Stimulated activated naive CD8-positive, alpha-beta T cell treated with anti-CD3 and anti-CD28 coated beads, Interleukin-15, amount 100 ng/mL, for 72 hours (primary cell): ENCODE measurements around the gene MSI1.
A peak's percentile ranks its signal among the peaks of the same experiment; 100 is the strongest.
"Not testable (repeated sequence)": the region's sequence is repeated elsewhere in the genome, so short reads cannot be mapped to it uniquely, and the experiment has no call there.

ENCODE experiments used
- ATAC-seq: fragments of 150-1000 bp; cut with Tn5 transposase; 2 replicates; pipeline ENCODE4 v1.10.0; 2021; ENCODE audit warnings: mild to moderate bottlenecking, moderate library complexity
- DNase-seq, 2 donors: peaks; one replicate each; pipeline ENCODE4 v3.0.0; 2021 to 2022
- H3K27ac Mint-ChIP-seq, 2 donors: one replicate each; pipeline ENCODE4 v1.8.0; 2022; ENCODE audit warnings: mild to moderate bottlenecking in 2 of 2, mixed read lengths in 2 of 2, moderate library complexity in 2 of 2
- H3K27me3 Mint-ChIP-seq: one replicate; pipeline ENCODE4 v1.8.0; 2022; ENCODE audit warnings: mixed read lengths
- H3K4me1 Mint-ChIP-seq: one replicate; pipeline ENCODE4 v1.8.0; 2022; ENCODE audit warnings: mild to moderate bottlenecking, mixed read lengths
- H3K4me3 Mint-ChIP-seq, 2 donors: one replicate each; pipeline ENCODE4 v1.8.0; 2022; ENCODE audit warnings: mild to moderate bottlenecking in 2 of 2, mixed read lengths in 2 of 2, moderate library complexity in 1 of 2
- H3K9me3 Mint-ChIP-seq, 2 donors: one replicate each; pipeline ENCODE4 v1.8.0; 2022; ENCODE audit warnings: mixed read lengths in 2 of 2

The MSI1 gene

DNA sequence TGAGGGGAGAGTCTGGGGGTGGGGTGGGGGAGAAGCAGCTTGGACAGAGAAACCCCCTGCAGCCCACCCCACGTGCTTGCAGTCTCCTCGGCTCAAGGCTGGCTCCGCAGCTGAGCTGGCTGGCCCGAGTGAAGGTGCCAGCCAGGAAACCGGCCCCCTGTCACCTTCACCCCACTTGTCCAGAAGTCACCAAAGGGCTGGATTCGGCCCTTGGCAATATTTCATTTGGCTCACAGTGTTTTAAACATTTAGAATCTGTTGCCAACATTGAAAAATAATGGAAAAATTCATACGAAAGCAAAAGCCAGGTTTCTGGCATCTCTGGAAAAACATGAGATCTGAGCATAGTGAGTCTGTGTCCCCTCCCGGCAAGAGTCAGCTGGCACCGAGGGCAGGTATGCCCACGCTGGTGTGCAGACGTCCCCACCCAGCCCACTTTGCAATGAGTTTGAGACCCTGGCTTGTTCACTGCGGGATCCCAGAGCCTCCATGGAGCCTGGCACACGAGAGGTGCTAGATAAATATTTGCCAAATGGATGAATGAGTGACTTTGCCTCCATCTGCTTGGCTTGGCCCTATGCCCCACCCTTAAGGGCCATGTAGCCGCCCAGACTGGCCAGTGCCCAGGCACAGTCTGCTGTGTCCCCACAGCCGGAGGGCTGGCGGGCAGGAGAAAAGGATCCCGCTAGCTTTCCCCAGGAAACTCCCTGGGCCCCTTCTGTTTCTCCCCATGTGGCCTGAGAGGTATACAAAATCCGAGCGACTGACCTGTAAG is 18.2 kb downstream of the MSI1 start:
- no peaks in the 10 kb centered on the region for H3K4me1 Mint-ChIP-seq
- DNase-seq (no peak), ATAC-seq (no peak)
- H3K27ac Mint-ChIP-seq = no peak overlapping the region
- no peak overlapping the region for H3K4me3 Mint-ChIP-seq
- H3K9me3 Mint-ChIP-seq = no peaks in the 10 kb centered on the region
- H3K27me3 Mint-ChIP-seq = no peaks in the 10 kb centered on the region

DNA sequence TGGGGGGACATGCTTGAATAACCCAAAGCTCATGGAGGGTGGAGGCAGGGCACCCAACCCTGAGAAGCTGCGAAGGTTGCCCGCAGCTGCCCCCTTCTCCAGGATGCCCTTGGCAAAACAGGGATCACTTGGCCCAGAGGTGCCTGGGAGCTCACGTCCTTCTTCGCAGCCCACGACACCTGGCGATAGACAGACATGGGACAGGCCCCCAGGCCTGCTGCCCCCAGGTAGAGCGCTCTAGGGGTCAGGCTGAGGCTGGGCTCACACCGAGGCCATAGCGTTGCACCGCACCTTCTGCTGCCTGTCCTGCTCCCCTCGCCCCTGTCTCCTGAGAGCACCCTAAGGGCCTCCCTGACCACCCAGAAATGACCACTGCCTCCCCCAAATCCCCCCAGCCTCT is 21.2 kb downstream of the MSI1 start:
- no peak for ATAC-seq
- H3K4me1 Mint-ChIP-seq = no peaks in the 10 kb centered on the region
- H3K4me3 Mint-ChIP-seq = no peak overlapping the region
- no peaks in the 10 kb centered on the region for H3K27me3 Mint-ChIP-seq
- no peaks in the 10 kb centered on the region for H3K9me3 Mint-ChIP-seq
- H3K27ac Mint-ChIP-seq = no peak overlapping the region
- no peak for DNase-seq

DNA sequence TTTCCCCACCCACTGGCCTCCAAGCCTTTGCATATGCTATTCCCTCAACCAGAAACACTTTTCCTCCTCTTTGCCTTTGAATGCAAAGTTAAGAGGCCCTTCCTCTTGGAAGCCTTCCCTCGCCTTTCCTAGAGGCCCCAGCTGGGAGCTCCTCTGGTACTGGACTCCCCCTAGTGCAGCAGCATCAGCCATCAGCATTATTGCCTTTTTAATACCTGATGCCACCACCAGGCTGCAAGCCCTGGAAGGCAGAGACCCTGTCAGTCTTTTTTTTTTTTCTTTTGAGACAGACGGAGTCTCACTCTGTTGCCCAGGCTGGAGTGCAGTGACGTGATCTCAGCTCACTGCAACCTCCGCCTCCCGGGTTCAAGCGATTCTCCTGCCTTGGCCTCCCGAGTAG is 22.3 kb downstream of the MSI1 start:
- H3K9me3 Mint-ChIP-seq = no peaks in the 10 kb centered on the region
- DNase-seq (no peak), ATAC-seq (no peak)
- no peak overlapping the region for H3K4me3 Mint-ChIP-seq
- H3K4me1 Mint-ChIP-seq = no peaks in the 10 kb centered on the region
- no peak overlapping the region for H3K27ac Mint-ChIP-seq
- no peaks in the 10 kb centered on the region for H3K27me3 Mint-ChIP-seq

DNA sequence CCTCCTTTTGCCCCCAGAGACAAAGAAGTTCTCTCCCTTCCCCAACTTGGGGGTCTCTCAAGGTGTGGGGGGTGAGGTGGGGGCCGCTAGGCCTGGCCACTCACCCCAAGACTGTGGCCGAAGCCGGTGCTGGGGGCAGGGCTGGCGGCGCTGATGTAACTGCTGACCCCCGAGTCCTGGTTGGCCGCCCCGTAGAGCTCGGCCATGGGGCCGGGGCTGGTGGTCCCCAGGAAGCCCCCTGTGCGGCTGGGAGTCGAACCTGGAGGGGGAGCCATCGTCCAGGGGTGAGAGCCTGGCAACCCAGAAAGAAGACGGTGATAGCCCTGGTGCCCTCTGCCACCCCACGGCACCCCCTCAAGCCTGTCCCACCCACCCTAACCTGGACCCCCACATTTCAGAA is 22.9 kb downstream of the MSI1 start:
- H3K27me3 Mint-ChIP-seq = no peaks in the 10 kb centered on the region
- H3K9me3 Mint-ChIP-seq = no peaks in the 10 kb centered on the region
- H3K4me1 Mint-ChIP-seq = no peaks in the 10 kb centered on the region
- no peak overlapping the region for H3K4me3 Mint-ChIP-seq
- ATAC-seq = no peak
- DNase-seq = no peak
- no peak overlapping the region for H3K27ac Mint-ChIP-seq

DNA sequence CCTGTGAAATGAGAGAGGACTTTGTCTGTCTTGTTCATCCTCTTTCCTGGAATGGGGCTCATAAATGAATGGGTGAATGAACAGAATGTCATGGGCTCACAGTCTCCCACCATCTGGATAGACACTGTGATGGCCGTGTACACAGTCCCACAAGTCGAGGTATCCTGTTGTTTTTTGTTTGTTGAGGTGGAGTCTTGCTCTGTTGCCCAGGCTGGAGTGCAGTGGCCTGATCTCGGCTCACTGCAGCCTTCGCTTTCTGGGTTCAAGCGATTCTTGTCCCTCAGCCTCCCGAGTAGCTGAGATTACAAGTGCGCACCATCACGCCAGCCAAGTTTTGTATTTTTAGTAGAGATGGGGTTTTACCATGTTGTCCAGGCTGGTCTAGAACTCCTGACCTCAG is 25.3 kb downstream of the MSI1 start:
- DNase-seq (no peak), ATAC-seq (no peak)
- Mint-ChIP-seq H3K27me3 (no peaks in the 10 kb centered on the region), H3K9me3 (no peaks in the 10 kb centered on the region), H3K4me1 (no peaks in the 10 kb centered on the region), H3K4me3 (no peak overlapping the region), H3K27ac (no peak overlapping the region)

DNA sequence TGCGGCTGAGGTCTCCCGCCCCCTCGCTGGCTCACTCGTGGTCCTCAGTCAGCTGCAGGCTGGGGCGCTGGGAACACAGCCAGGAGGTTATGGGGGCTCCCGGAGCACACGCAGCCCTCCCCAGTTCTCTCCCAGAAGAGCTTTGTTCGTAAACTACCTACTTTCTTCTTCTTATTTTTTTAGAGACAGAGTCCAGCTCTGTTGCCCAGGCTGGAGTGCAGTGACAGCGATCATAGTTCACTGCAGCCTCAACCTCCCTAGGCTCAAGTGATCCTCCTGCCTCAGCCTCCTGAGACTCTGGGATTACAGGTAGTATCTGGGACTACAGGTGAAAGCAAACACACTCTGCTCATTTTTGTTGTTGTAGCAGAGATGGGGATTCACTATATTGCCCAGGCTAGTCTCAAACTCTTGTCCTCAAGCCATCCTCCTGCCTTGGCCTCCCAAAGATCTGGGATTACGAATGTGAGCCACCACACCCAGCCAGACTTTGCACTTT is 25.9 kb downstream of the MSI1 start:
- no peak overlapping the region for H3K4me3 Mint-ChIP-seq
- no peaks in the 10 kb centered on the region for H3K27me3 Mint-ChIP-seq
- DNase-seq (no peak), ATAC-seq (no peak)
- H3K4me1 Mint-ChIP-seq = no peaks in the 10 kb centered on the region
- H3K27ac Mint-ChIP-seq = no peak overlapping the region
- H3K9me3 Mint-ChIP-seq = peaks cover 3% of the 10 kb centered on the region in 2 donors

DNA sequence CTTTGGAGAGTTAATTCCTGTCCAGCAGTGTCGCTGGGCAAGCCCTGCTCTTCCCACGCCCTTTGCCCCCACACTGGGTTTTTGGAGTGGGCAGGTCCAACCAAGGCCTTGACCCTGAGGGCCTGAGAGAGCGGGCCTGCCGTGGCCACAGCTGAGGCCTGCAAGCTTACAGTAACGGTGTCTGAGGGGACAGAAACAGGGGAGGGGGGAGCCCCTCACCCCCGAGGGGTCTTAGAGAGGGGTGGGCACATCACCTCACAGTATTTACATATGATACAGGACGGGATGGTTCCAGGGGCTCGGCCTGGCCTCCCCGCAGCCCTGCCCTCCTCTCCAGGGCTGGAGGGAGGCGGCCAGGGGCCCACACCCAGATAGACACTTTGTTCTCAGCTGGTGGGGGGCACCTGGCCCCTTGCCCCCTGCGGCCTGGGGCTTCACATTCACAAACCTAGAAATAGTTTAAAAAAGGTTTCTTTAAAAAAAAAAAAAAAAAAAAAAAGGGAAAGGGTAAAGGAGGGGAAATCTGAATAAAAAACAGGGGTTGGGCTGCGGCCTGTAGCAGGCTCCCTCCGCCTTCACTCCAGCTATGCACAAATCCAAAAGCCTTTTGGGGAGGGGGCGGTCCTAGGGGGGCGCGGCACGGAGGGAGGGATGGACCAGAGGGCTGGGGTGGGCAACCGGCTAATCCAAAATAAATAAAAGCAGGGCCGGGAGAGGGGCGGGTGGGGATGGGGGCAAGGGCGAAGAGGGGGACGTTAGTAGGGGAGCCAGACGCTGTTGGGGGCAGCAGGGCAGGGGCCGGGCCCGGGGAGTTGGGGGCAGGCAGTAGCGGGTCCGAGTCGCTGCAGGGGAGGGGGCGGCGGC is 26.6 kb downstream of the MSI1 start:
- Mint-ChIP-seq H3K4me3 (no peak overlapping the region), H3K9me3 (peaks cover 10% of the 10 kb centered on the region in 2 donors), H3K27ac (no peak overlapping the region), H3K4me1 (no peaks in the 10 kb centered on the region), H3K27me3 (no peaks in the 10 kb centered on the region)
- no peak for ATAC-seq
- no peak for DNase-seq

DNA sequence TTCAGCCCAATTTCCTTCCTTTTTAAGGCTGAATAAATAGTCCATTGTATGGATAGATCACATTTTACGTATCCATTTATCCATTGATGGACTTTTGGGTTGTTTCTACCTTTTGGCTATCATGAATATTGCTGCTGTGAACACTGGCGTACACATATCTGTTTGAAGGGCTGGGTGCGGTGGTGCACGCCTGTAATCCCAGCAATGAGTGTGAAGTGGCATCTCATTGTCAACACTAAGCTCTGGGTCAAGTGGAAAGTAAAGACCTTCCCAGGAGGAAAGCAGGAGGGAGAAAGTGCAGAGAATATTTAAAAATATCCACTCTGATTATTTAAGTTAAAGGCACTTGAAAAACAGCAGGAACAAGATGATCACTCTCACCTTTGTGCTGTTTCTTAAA is 29.7 kb downstream of the MSI1 start:
- no peak overlapping the region for H3K4me3 Mint-ChIP-seq
- peaks cover 20 to 29% of the 10 kb centered on the region in 2 donors for H3K9me3 Mint-ChIP-seq
- H3K27ac Mint-ChIP-seq = no peak overlapping the region
- peaks cover 11% of the 10 kb centered on the region for H3K4me1 Mint-ChIP-seq
- peaks cover 7% of the 10 kb centered on the region for H3K27me3 Mint-ChIP-seq
- no peak for DNase-seq
- ATAC-seq = no peak

DNA sequence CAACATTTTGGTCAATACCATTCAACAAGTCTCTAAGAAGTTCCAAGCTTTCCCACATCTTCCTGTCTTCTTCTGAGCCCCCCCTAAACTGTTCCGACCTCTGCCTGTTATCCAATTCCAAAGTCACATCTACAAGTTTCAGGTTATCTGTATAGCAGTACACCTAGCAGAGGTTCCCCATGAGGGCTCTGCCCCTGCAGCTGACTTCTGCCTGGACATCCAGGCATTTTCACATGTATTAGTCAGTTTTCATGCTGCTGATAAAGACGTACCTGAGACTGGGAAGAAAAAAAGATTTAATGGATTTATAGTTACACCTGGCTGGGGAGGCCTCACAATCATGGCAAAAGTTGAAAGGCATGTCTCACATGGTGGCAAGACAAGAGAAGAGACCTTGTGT is 31.2 kb downstream of the MSI1 start:
- peaks cover 7% of the 10 kb centered on the region for H3K27me3 Mint-ChIP-seq
- DNase-seq (no peak), ATAC-seq (no peak)
- no peak overlapping the region for H3K4me3 Mint-ChIP-seq
- peaks cover 20 to 29% of the 10 kb centered on the region in 2 donors for H3K9me3 Mint-ChIP-seq
- no peak overlapping the region for H3K27ac Mint-ChIP-seq
- H3K4me1 Mint-ChIP-seq = peaks cover 11% of the 10 kb centered on the region

DNA sequence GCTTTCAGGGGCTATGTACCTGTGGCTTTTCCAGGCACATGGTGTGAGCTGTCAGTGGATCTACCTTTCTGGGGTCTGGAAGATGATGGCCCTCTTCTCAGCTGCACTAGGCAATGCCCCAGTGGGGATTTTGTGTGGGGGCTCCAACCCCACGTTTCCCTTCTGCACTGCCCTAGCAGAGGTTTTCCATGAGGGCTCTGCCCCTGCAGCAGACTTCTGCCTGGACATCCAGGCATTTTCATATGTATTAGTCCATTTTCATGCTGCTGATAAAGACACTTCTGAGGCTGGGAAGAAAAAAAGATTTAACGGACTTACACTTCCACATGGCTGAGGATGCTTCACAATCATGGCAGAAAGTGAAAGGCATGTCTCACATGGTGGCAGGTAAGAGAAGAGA is 32.6 kb downstream of the MSI1 start:
- H3K4me3 Mint-ChIP-seq, DNase-seq, H3K27me3 Mint-ChIP-seq, ATAC-seq, H3K27ac Mint-ChIP-seq: not testable (repeated sequence)
- peaks cover 11% of the 10 kb centered on the region for H3K4me1 Mint-ChIP-seq
- peaks cover 20 to 29% of the 10 kb centered on the region in 2 donors for H3K9me3 Mint-ChIP-seq

DNA sequence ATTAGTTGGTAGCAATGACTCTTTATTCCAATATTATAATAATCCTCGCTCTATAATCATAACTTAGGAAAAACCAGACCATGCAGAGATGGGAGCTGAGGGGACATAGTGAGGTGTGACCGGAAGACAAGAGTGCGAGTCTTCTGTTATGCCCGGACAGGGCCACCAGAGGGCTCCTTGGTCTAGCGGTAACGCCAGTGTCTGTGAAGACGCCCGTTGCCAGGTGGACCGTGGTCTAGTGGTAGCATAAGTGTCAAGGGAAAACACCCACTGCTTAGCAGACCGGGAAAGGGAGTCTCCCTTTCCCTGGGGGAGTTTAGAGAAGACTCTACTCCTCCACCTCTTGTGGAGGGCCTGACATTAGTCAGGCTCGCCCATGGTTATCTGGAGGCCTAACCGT is 33.5 kb downstream of the MSI1 start:
- Mint-ChIP-seq H3K4me1 (peaks cover 11% of the 10 kb centered on the region), H3K9me3 (peaks cover 20 to 29% of the 10 kb centered on the region in 2 donors)
- not testable (repeated sequence) for H3K27me3 Mint-ChIP-seq, H3K27ac Mint-ChIP-seq, ATAC-seq, H3K4me3 Mint-ChIP-seq
- DNase-seq = peak; percentile 26 to 43

DNA sequence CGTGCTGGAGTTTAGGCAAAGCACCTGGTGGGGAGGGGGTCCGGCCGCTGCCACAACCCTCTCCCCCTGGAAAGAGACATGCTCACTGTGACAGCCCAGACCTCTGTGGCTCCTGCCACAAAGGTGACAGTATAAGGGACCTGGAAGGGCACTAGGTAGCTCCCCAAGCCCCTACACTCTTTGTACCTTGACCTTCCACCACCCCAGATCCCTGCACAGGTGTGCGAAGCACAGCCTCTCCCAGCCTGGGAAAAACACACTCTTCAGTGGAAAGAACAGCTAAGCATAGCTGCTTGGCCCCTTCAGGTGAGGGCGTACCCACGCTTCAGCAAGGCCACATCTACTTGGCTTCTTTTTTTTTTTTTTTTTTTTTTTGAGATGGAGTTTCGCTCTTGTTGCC is 36.4 kb downstream of the MSI1 start:
- no peak overlapping the region for H3K4me3 Mint-ChIP-seq
- peaks cover 15% of the 10 kb centered on the region for H3K27me3 Mint-ChIP-seq
- ATAC-seq (no peak), DNase-seq (no peak)
- peaks cover 11% of the 10 kb centered on the region for H3K4me1 Mint-ChIP-seq
- H3K9me3 Mint-ChIP-seq = peaks cover 12 to 20% of the 10 kb centered on the region in 2 donors
- no peak overlapping the region for H3K27ac Mint-ChIP-seq

DNA sequence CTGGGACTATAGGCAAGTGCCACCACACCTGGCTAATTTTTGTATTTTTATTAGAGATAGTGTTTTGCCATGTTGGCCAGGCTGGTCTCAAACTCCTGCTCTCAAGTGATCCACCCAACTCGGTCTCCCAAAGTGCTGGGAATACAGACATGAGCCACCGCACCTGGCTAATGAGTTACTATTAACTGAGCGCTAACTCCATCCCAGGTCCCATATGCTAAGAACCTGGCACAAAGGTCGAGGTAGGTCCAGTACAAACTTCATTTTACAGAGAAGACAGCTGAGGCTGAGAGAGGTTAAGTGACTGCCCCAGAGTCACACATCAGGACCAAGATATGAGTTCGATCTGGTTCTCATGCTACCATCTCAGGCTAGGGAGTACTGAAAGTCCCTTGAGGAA is 36.9 kb downstream of the MSI1 start:
- DNase-seq = no peak
- H3K4me1 Mint-ChIP-seq = peaks cover 11% of the 10 kb centered on the region
- ATAC-seq = no peak
- peaks cover 9 to 15% of the 10 kb centered on the region in 2 donors for H3K9me3 Mint-ChIP-seq
- no peak overlapping the region for H3K27ac Mint-ChIP-seq
- no peak overlapping the region for H3K4me3 Mint-ChIP-seq
- peaks cover 17% of the 10 kb centered on the region for H3K27me3 Mint-ChIP-seq

DNA sequence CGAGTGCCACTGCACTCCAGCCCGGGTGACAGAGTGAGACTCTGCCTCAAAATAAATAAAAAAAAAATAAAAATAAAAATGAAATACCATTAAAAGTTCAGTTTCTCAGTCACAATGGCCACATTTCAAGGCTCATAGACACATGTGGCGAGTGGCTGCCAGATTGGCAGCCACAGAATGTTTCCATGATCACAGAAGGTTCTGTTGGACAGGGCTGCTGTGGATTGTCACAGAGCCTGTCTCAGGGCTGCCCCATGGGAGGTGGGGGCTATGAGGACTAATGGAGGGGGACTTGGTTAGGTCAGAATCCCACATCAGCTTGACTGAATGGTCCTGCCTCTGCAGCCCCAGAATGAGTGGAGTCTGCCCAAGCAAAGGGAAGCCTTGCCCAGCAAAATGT is 37.6 kb downstream of the MSI1 start:
- Mint-ChIP-seq H3K27me3 (peaks cover 17% of the 10 kb centered on the region), H3K9me3 (peaks cover 6 to 9% of the 10 kb centered on the region in 2 donors), H3K27ac (no peak overlapping the region), H3K4me1 (peaks cover 11% of the 10 kb centered on the region), H3K4me3 (no peak overlapping the region)
- ATAC-seq (no peak), DNase-seq (no peak)

DNA sequence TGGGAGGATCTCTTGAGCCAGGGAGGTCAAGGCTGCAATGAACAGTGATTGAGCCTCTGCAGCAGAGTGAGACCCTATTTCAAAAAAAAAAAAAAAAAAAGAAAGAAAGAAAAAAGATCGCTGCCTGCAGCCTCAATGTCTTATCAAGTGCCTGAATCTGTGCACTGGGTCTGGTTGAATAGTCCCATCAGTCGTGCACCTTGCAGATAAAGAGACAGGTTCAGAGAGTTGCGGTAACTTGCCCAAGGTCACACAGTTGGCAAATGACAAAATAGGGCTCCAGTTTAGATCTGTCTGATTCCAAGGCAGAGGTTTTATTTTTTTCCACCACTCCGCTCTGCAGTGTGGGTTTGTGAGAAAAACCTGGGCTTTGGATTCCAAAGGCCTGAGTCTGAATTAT is 40.7 kb downstream of the MSI1 start:
- Mint-ChIP-seq H3K27me3 (peaks cover 10% of the 10 kb centered on the region), H3K4me3 (no peak overlapping the region)

DNA sequence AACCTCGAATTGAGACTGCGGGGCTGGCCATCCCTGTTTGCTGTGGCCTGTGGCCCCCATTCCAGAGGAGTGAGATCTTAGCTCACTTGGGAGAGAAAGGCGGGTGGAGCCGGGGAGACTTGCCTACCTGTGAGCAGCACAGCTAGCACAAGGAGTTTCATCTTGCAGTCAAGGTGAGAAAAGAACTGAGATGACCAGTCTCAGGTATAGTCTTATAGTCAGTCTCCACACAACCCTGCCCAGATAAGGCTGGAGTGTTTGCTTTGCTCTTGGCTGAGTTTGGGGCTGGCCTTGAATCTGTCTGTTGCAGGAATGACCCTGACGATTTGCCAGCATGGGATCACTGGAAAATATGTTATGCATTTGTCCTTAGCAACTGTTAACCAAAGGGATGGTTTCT is 41.4 kb downstream of the MSI1 start, which contains the start of gene PLA2G1B:
Gene PLA2G1B (minus strand): TSS at position 187 of the 400 bp plus-strand sequence. CDS start 26 bp downstream, at position 161.
- no peak within 1 kb of the TSS for H3K4me3 Mint-ChIP-seq

More for the DNA sequence above, 40.7 kb downstream of the MSI1 start:
- H3K4me1 Mint-ChIP-seq = peaks cover 12% of the 10 kb centered on the region
- ATAC-seq (no peak), DNase-seq (no peak)
- no peaks in the 10 kb centered on the region for H3K9me3 Mint-ChIP-seq
- H3K27ac Mint-ChIP-seq = no peak overlapping the region

More for the DNA sequence above, 41.4 kb downstream of the MSI1 start, which contains the start of gene PLA2G1B:
- Mint-ChIP-seq H3K27me3 (peaks cover 10% of the 10 kb centered on the region), H3K4me1 (peaks cover 12% of the 10 kb centered on the region), H3K27ac (no peak within 1 kb of the TSS), H3K9me3 (no peaks in the 10 kb centered on the region)
- no peak for ATAC-seq
- DNase-seq = no peak
